Endothelial cell of umbilical vein (primary cell): ENCODE data around the gene ERCC4.

Experiments
- EZH2 ChIP-seq: IDR thresholded peaks from 2 replicates; pipeline ENCODE4 v1.6.1; 2012; ENCODE audit warnings: borderline replicate concordance, low read depth, mild to moderate bottlenecking, moderate library complexity, low read length, inconsistent platforms; ENCODE audit not compliant: severe bottlenecking
- FOS ChIP-seq: IDR thresholded peaks from 2 replicates; pipeline ENCODE4 v1.6.1; 2011; ENCODE audit warnings: mild to moderate bottlenecking, low read length, moderate library complexity, borderline replicate concordance; ENCODE audit not compliant: insufficient read depth
- JUN ChIP-seq: IDR thresholded peaks from 2 replicates; pipeline ENCODE4 v1.6.1; 2011; ENCODE audit warnings: borderline replicate concordance, low read depth; ENCODE audit not compliant: insufficient read length, insufficient read depth
- MAX ChIP-seq: IDR thresholded peaks from 2 replicates; pipeline ENCODE4 v1.6.1; 2011; ENCODE audit not compliant: insufficient read depth, insufficient read length
- POLR2A ChIP-seq: IDR thresholded peaks from 2 replicates; pipeline ENCODE4 v1.6.1; 2012; ENCODE audit warnings: low read depth, mild to moderate bottlenecking, control low read depth, low read length
- TF ChIP-seq, protein P1 (sequence below), 2 donors: IDR thresholded peaks; 1 replicate in 1 of 2; 2 replicates in 1 of 2; pipeline ENCODE4 v1.5.1; 2011; ENCODE audit warnings: low read length in 2 of 2, mild to moderate bottlenecking in 2 of 2, moderate library complexity in 2 of 2, control low read depth in 1 of 2, inconsistent platforms in 1 of 2, low read depth in 1 of 2; ENCODE audit not compliant: insufficient read depth in 1 of 2; ENCODE audit errors: extremely low read depth in 1 of 2

DNA sequence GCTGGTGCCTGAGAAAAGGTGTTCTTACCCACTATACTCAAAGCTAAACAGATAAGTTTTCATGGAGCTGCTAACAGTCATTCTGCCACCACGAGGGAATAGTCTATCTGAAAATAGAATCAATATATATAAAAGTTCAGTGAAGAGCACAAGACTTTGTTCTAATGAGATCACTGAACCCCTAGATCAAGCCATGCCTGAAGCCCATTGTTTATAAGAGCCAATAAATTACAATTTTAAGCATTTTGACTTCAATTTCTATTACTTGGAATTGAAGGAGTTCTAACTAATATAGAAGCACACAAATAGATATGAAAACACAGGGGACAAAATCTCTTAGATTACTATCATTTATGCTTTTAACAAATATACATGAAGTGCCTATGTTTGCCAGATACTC lies 24.4 kb upstream of the ERCC4 start:
- TF ChIP-seq EZH2 (no peak), POLR2A (no peak), FOS (no peak), JUN (no peak), MAX (no peak)
- TF ChIP-seq, protein P1, sequence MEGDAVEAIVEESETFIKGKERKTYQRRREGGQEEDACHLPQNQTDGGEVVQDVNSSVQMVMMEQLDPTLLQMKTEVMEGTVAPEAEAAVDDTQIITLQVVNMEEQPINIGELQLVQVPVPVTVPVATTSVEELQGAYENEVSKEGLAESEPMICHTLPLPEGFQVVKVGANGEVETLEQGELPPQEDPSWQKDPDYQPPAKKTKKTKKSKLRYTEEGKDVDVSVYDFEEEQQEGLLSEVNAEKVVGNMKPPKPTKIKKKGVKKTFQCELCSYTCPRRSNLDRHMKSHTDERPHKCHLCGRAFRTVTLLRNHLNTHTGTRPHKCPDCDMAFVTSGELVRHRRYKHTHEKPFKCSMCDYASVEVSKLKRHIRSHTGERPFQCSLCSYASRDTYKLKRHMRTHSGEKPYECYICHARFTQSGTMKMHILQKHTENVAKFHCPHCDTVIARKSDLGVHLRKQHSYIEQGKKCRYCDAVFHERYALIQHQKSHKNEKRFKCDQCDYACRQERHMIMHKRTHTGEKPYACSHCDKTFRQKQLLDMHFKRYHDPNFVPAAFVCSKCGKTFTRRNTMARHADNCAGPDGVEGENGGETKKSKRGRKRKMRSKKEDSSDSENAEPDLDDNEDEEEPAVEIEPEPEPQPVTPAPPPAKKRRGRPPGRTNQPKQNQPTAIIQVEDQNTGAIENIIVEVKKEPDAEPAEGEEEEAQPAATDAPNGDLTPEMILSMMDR (IDR thresholded peaks at IDR 0.05; ENCODE audit: extremely low read depth in 1 of 2, insufficient read depth in 1 of 2, low read depth in 1 of 2, low read length in 2 of 2): no peak
